Left lung (tissue), 10 donors: ENCODE measurements around the gene SYNJ2. TPM values are rescaled to one million over a fixed set of nuclear protein-coding genes. Genes with fewer than 3 reads are reported as not detected.
A peak's percentile ranks its signal among the peaks of the same experiment; 100 is the strongest.

Source experiments
- ATAC-seq: fragments of 200-7000 bp; cut with Tn5 transposase; one replicate; pipeline ENCODE4 v1.9.1; 2020; ENCODE audit warnings: moderate library complexity
- DNase-seq, 4 donors: peaks; one replicate each; pipeline ENCODE4 v3.0.0-alpha.2; 2013 to 2020
- H3K27ac ChIP-seq, 2 donors: fragments of 200-600 bp; sonication (generic) in 1 of 2; one replicate each; pipeline versions ENCODE4 v1.5.0 to v1.8.0; 2020 to 2021
- H3K27me3 ChIP-seq, 2 donors: fragments of 200-600 bp; sonication (generic) in 1 of 2; one replicate each; pipeline versions ENCODE4 v1.5.0 to v1.8.0; 2020 to 2021
- H3K36me3 ChIP-seq, 2 donors: fragments of 200-600 bp; sonication (generic) in 1 of 2; one replicate each; pipeline versions ENCODE4 v1.5.0 to v1.8.0; 2020 to 2021
- H3K4me1 ChIP-seq, 2 donors: fragments of 200-600 bp; one replicate each; pipeline ENCODE4 v1.8.0; 2021
- H3K4me3 ChIP-seq, 2 donors: fragments of 200-600 bp; sonication (generic) in 1 of 2; one replicate each; pipeline versions ENCODE4 v1.5.0 to v1.8.0; 2020 to 2021; ENCODE audit warnings: mild to moderate bottlenecking in 1 of 2
- H3K9me3 ChIP-seq, 2 donors: fragments of 200-600 bp; sonication (generic) in 1 of 2; one replicate each; pipeline versions ENCODE4 v1.5.0 to v1.8.0; 2020 to 2021
- CTCF ChIP-seq, 2 donors: fragments of 200-600 bp; sonication (generic) in 1 of 2; IDR thresholded peaks; one replicate each; pipeline versions ENCODE4 v1.5.0 to v1.8.0; 2021; ENCODE audit warnings: antibody characterized with exemption in 2 of 2
- intact Hi-C, 2 donors: fragments of 100-400 bp; cut with DNase I; formaldehyde crosslinking; loops; one replicate each; pipeline versions ENCODE4 v1.11.2 to v1.14.2; 2022
- polyA plus RNA-seq, 6 donors: library from polyadenylated mRNA; unstranded; fragments of 120-200 nt; gene quantifications; one replicate each; pipeline ENCODE4 v1.2.1, GENCODE V29; 2013; ENCODE audit not compliant: insufficient read length in 6 of 6
- total RNA-seq, 2 donors: library from RNA; stranded (reverse); fragmentation: NEBNext Ultra II Directional; extraction: Animal tissue kit (Norgen Biotek cat#: 25700); gene quantifications; one replicate each; pipeline ENCODE4 v1.2.1, GENCODE V29; 2021
- donor health status: DM: no; HTN: yes; CAD: no.
- donor health status: DM: no; HTN: no; CAD: no.

Gene SYNJ2
- total and polyA plus RNA-seq, 8 donors = 6.2 to 12.2 (median 7.5) TPM

GRCh38 chr6:158030380-158031300 lies 49.0 kb downstream of the SYNJ2 start:
- no peaks in the 10 kb centered on the region for H3K9me3 ChIP-seq
- intact Hi-C loops = no loop called here
- peak overlapping the region; percentile 53 for H3K27ac ChIP-seq
- TF ChIP-seq CTCF (IDR thresholded peaks at IDR 0.05) = no peak
- no peaks in the 10 kb centered on the region for H3K36me3 ChIP-seq
- DNase-seq (no peak), ATAC-seq (no peak)
- no peak overlapping the region for H3K4me3 ChIP-seq
- H3K4me1 ChIP-seq = peaks cover 21 to 71% of the 10 kb centered on the region in 2 donors
- no peaks in the 10 kb centered on the region for H3K27me3 ChIP-seq

- Histone ChIP-seq H3K27me3 (no peaks in the 10 kb centered on the region), H3K36me3 (peaks cover 0 to 3% of the 10 kb centered on the region in 2 donors), H3K4me3 (no peak overlapping the region), H3K4me1 (peaks cover 14 to 62% of the 10 kb centered on the region in 2 donors), H3K9me3 (no peaks in the 10 kb centered on the region), H3K27ac (peak overlapping the region; percentile 53)
- DNase-seq (peak; percentile 76 to 83 (median 80)), ATAC-seq (peak; percentile 63)
- intact Hi-C loops = no loop called here
- TF ChIP-seq CTCF (IDR thresholded peaks at IDR 0.05) = no peak
Observed at GRCh38 chr6:158031381-158032353, 50.0 kb downstream of the SYNJ2 start.

GRCh38 chr6:158032354-158032733 lies 50.7 kb downstream of the SYNJ2 start:
- intact Hi-C loops = no loop called here
- peaks cover 9 to 55% of the 10 kb centered on the region in 2 donors for H3K4me1 ChIP-seq
- no peak for TF ChIP-seq CTCF (IDR thresholded peaks at IDR 0.05)
- H3K27ac ChIP-seq = no peak overlapping the region
- ATAC-seq (no peak), DNase-seq (no peak)
- no peak overlapping the region for H3K4me3 ChIP-seq
- H3K27me3 ChIP-seq = no peaks in the 10 kb centered on the region
- H3K36me3 ChIP-seq = peaks cover 0 to 3% of the 10 kb centered on the region in 2 donors
- H3K9me3 ChIP-seq = no peaks in the 10 kb centered on the region

GRCh38 chr6:158033077-158033750 lies 51.6 kb downstream of the SYNJ2 start:
- TF ChIP-seq CTCF (IDR thresholded peaks at IDR 0.05) = no peak
- Histone ChIP-seq H3K4me3 (no peak overlapping the region), H3K27ac (no peak overlapping the region), H3K4me1 (peaks cover 9 to 46% of the 10 kb centered on the region in 2 donors), H3K27me3 (no peaks in the 10 kb centered on the region), H3K36me3 (peaks cover 0 to 3% of the 10 kb centered on the region in 2 donors), H3K9me3 (no peaks in the 10 kb centered on the region)
- ATAC-seq = no peak
- no peak for DNase-seq
- intact Hi-C loops = no loop called here
